HG02870 (cell line): ENCODE results near the gene GALNT2.

Source experiments
- ATAC-seq: cut with Tn5 transposase; IDR thresholded peaks from one replicate; pipeline ENCODE4 v1.9.1; 2021; ENCODE audit warnings: mild to moderate bottlenecking, moderate library complexity; ENCODE audit not compliant: unreplicated experiment

The GALNT2 gene

DNA sequence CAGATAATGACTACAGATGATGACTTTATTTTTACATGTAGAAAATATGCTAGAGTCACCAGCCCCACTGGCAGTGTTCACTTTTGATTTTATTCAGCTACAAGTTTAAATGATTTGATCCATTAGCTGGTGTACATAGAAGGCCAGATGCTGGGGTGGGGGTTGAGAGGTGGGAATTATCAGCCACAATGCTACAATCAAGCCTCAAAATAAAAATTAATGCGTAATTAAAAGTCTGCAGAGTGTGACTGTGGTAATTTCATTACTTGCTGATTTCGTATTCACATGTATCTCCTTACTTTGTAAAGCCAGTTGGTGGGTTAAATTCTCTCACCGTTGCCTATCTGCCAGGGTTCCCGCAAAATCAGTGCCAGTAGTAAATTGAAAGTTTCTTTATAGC lies 109.3 kb downstream of the GALNT2 start:
- no peak for ATAC-seq

DNA sequence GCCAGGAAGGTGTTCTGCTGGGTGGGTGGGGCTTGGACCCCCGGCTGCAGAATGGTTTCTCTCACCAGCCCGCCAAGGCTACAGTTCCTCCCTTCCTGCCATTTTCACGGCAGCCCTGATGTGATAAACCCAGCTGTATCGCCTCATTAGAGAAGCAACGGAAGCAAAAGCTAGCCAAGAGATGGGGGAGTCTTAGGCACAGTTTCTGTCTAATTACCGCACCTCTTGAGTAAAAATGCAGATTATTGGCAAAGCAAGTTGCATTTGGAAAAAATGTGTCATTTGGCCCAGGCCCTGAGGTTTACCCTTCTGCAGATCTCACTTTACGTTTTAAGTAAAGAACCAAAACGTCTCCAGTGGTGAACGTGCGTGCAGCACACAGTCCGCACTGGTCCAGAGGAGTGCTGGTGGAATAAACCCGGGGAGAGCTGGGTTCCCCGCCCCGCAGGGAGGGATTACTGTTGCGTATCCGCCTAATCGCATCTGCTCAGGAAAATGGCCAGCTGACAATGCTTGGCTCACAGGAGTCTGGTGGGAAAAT lies 109.9 kb downstream of the GALNT2 start:
- ATAC-seq: no peak

DNA sequence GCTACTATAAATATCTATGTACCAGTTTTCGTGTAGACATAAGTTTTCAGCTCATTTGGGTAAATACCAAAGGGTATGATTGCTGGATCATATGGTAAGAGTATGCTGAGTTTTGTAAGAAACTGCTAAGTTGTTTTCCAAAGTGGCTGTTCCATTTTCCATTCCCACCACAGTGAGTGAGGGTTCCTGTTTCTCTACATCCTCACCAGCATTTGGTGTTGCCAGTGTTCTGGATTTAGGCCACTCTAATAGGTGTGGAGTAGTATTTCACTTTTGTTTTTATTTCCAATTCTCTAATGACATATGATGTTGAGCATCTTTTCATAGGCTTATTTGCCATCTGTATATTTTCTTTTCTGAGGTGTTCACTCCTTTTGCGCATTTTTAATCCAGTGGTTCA lies 112.2 kb downstream of the GALNT2 start:
- no peak for ATAC-seq

DNA sequence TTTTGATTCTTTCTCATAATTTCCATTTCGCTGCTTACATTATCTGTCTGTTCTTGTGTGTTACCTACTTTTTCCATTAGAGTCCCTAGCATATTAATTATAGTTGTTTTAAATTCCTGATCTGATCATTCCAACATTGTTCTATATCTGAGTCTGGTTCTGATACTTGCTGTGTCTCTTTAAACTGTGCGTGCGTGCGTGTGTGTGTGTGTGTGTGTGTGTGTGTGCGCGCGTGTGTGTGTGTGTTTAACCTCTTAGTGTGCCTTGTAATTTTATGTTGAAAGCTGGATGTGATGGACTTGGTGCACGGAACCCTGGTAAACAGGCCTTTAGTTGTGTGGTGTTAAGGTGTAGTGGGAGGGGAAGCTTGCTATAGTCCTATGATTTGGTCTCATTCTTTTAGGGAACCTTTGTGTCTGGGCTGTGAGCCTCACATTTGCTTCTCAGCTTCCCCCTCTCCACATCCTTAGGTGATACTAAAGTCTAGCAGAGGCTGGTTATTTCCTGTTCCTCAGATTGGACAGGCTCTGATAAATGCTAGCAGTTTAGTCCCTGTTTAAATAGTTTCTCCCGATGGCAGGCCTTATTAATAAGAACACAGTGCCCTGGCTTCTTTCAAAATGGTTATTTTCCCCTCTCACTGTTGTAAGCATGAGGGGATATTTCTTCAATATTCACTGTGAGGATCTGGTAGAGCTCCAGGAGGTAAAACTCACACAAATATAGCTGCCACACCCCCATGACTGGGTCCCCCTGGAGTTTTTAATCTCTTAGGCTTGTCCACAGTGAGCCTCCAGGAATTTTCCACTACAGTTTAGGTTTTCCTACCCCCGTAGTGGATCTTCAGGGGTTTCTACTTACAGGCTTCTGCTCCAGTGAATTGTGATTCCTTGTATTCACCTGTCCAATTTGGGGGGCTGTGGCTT lies 118.3 kb downstream of the GALNT2 start:
- no peak for ATAC-seq

DNA sequence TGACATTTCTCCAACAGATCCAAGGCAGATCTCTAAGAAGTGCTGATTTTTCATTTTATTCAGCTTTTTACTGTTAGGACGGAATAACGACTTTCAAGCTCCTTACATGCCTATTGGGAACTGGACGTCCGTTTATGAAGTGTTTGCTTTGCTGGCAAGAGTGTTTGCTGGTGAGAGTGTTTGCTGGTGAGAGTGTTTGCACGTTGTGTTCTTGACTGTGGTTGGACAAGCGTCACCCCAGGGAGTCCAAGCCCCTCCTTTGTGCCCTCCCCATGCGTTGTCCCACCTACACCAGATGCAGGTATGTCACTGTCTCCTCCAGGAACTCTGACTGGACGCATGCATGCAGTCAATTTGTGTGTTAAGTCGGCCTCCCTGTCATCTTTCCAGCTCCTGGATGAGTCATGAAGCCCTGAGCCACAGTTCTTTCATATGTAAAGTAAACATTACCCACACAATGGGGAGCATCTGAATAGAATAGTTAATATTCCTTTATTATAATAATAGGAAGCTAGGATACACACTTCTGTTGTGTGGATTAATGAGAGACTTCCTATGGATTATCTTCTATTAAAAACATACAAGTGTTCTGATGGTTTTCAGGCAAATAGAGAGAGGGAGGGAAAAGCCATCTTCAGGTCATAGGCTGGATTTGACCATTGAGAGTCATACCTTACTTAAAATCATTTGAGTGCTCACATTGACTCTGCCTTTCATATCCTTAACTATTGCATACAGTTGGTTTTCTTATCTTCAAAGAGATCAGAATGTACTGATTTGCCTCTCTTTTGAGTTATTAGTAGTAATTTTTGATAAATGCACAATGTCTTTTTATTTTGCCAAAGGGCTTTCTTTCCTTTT lies 119.2 kb downstream of the GALNT2 start:
- no peak for ATAC-seq

DNA sequence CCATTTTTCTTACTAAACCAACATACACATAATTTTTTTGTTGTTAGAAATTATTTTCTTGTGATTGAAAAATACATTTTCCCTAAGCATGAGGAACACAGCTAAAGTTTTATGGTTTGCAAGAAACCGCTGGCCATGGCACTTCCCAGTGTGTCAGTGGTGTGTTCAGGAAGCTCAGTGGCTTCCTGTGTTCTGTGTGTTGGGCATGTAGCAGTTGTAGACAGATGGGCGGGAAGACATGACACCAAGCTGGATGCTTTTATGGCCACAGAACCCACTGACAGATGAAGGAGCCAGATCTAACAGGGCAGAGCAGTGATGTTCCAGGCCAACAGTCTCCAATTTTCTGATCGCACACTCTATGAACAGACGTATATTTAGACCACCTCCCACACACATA lies 119.8 kb downstream of the GALNT2 start:
- no peak for ATAC-seq

DNA sequence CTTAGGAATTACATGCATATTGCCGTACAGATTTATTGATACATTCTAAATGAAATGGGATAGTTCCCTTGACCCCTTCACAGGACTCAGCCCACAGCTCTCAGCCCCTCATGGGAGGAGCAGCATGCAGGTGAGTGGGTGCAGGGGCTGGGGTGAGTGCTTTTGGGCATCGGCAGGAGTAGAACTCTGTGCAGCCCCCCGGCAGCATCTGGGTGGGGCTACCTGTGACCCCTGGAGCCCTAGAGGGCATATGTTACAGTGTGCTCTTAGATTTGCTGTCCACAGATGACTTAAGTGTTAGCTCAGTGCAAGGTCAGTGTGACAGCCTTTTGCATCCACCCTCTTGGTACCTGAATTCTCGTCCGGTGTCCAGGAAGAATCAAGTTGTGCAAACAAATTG lies 120.3 kb downstream of the GALNT2 start:
- ATAC-seq: no peak

DNA sequence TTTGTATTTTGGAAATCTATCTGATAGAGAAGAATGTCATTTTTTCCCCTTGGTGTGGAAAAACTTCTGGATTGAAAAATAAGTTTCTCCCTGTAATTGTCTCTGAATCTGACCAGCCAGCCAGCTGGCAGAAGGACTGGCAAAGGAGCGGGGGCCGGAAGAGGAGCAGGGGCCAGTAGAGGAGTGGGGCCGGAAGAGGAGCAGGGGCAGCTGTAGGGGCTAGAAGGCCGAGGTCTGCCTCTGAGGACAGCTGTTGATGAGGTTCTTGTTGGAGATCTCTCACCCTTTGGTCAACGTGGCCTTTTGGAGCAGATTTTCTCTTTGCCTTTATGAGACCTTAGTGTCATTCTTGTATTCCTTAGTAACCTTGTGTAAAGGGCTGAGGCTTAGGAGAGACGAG lies 121.8 kb downstream of the GALNT2 start:
- no peak for ATAC-seq

DNA sequence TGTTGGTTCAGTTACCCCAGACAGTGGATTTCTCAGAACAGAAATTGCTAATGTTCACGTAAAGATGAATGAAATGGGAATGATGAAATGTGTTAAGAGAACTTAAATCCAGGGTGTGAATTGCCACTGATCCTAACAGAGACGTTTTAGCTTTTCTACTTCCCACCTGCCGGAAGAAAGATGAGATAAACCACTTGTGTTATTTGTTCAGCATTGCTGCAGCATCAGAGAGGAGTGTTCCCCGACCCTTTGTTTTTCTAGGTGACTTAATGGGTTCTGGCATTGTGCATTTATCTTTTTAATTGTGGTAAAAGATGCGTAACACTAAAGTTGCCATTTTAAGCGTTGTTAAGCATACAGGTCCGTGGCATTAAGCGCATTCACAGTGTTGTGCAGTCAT lies 122.3 kb downstream of the GALNT2 start:
- no peak for ATAC-seq

DNA sequence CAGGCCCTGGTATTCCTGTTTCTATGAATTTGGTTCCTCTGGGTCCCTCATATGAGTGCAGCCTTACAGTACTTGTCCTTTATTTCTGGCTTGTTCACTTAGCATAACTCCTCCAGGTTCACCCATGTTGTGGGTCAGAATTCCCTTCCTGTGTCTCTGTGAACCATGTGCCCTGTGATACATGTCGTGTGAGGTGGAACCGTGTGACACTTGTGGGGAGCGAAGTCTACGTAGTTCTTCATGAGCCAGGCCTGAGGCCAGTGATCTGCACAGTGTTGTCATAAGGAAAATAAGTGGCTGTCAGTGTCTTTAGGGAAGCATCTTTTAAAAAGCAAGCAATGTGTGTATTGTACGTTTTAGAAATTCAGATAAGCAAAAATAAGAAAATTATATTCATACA lies 122.8 kb downstream of the GALNT2 start:
- no peak for ATAC-seq

DNA sequence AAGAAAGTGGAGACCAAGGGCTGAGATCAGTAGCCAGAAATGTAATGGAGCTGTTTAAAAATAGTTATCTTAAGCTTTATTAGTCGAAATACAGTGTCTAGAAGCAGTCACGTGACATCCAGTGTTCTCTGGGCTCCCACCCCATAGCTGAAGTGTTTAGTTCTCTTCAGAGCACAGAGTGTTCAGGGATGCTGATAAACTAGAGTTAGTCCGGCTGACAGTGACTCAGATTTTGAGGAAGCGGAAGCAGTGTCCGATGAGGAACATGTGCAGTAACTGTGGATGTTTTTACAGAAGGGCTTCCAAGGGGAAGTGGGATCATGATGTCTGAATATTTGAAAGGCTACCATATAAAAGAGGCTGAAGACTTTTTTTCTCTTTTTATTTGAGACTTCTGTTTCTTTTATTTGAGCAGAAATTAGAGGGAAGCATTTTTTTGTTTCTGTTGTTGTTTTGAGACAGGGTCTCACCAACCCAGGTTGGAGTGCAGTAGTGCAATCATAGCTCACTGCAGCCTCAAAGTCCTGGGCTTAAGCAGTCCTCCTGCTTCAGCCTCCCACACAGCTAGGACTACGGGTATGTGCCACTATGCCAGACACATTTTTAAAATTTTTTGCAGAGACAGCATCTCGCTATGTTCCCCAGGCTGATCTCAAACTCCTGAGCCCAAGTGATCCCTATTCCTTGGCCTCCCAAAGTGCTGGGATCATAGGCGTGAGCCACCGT lies 124.2 kb downstream of the GALNT2 start:
- no peak for ATAC-seq

DNA sequence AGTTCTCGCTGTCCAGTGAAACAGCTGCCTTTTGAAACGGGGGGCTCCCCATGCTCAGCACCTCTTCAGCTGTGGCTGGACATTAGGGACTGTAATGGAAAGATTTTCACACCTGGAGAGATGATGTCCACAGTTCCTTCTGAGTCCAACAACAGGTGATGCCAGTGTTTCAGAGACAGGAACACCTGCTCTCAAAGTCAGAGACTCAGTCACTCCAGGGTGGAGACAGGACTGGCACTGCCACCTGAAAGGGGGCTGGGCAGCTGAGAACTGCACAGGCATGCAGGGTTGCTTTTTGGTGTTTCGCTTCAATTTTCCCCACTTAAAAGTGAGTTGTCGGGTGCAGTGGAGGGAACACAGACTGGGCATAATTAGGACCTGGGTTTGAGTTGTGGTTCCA lies 124.8 kb downstream of the GALNT2 start:
- ATAC-seq: no peak

DNA sequence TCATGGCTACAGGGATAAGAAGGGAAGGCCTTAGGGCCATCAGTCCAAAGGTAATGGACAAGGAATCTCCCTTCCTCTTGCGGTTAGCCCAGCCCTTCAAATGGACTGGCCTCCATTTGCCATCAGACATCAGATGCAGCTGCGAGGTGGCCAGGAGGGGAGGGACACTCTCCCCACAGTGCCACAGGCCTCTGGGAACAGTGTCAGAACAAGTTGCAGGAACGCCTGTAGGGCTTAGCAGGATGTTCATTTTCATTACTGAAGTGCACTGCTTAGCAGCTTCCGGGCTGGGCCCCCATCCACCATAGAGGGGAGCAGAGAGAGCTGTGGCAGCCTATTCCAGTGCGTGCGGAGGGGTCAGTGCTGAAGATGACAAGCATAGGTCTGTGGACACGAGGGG lies 127.5 kb downstream of the GALNT2 start:
- ATAC-seq: no peak

DNA sequence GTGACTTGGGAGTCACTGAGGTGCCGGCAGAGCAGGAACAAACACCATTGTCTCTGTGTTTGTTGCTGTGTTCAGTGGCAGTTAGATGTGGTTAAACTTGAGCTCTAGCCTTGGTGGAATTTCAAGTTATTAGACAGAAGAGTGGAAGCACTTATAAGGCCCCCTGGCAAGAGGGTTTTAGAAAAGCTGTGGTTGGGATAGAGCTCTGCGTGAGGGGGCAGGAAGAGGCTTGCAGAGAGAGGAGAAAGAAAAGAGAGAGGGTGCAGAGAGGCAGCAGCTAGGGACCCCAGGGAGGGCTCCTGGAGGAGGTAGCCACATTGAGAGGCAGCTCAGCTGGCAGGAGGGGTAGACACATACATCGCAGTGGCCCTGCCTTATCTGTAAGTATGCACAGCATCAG lies 128.2 kb downstream of the GALNT2 start:
- ATAC-seq: no peak

DNA sequence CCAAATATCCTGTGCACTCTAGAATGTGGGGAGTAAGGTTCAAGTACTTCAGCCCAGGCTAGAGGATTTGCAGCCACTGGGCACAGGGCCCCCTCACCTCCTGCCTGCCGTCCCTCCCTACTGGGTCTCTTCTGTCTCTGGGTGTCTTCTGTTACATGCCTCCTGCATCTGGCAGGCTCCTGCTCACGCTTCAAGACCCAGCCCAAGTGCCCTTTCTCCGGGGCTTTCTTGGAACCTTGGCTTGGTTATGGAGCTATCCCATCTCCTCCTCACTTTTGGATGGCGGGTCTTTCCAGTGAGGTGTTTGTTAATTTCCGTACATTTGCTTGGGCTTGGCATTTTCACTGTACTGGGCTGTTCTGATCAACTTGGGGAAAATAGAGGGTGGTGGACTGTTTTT lies 129.0 kb downstream of the GALNT2 start:
- no peak for ATAC-seq

DNA sequence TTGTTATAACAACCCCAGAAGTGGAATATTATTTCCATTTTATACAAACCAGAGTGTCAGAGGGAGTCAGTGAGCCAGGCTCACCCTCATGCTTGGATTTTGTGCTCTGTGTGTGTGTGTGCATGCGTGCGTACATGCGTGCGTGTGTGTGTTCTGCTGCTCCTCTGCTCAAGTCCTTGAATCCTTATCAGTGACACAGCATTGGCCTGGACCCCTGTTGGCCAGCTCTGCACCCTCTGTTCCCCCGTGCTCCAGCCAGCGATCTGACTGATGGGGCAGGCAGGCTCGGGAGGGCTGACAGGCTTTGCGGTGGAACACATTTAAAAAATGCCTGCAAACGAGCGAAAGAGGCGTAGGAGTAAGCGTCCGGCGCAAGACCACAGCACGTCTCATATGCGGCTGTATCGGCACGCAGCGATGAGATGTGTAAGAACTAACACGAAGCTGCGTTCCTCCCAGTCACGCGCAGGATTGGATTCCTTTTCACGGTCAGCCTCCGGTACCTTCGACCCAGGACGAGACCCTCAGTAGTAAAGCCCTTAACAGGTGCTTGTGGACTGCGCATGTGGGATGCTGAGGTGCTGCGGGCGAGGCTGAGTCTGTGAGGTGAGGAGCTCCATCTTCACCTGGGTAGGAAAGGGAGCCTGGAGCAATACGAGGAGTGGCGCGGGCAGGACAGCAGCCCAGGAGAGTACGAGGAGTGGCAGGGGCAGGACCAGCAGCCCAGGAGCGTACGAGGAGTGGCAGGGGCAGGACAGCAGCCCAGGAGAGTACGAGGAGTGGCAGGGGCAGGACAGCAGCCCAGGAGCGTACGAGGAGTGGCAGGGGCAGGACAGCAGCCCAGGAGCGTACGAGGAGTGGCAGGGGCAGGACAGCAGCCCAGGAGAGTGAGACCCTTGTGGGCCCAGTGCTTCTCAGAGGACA lies 130.9 kb downstream of the GALNT2 start:
- no peak for ATAC-seq

DNA sequence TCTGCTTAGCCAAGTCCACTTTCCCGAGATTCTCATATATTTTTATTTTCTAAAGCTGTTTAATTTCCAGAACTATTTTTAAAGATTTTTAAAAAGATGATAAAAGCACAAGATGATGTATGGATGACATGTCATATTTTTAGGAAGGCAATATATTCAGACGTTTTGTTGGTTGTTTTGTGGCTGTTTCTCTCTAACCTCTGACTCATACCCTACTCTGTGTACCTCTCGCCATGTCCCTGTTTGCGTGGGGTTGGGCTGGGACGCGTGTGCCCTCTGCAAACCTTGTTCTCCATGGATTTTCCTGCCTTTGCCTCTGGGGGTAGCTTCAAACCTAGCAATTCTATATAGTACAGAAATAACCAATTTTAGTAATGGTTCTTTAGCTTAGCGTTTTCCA lies 132.0 kb downstream of the GALNT2 start:
- ATAC-seq: no peak

DNA sequence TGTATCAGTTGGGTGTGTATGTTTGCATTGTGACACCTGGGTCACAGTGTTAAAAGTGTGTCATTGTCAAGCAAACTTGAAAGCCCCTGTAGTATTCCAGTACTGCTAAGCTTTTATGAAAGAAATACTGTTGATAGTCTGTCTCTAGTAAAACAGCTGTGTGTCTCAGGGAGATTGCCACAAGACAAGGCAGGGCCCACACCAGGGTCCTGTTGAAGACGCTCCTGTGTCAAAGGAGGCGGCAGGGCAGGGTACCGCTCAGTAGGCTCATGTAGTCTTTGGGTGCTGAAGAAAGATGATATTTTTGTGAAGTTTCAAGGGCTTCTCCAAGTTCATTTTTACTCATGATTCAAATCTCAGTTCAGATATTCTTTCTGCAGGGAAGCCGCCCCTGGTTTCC lies 132.5 kb downstream of the GALNT2 start:
- ATAC-seq: no peak

DNA sequence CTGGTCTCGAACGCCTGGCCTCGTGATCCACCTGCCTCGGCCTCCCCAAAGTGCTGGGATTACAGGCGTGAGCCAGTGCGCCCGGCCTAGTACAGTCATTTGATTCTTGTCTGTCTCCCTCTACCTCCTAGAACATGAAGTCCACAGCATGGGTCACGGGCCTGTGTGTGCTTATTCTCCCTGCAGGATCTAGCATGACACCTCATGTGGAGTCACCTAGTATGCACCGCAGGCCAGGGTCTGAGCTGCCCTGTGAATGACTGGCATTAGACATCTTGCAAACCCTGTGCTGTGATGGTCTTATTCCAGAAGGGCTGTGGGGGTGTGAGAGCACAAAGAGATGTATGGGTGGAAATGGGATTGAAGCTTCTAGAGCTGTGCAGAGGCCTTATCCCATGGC lies 133.2 kb downstream of the GALNT2 start:
- no peak for ATAC-seq

DNA sequence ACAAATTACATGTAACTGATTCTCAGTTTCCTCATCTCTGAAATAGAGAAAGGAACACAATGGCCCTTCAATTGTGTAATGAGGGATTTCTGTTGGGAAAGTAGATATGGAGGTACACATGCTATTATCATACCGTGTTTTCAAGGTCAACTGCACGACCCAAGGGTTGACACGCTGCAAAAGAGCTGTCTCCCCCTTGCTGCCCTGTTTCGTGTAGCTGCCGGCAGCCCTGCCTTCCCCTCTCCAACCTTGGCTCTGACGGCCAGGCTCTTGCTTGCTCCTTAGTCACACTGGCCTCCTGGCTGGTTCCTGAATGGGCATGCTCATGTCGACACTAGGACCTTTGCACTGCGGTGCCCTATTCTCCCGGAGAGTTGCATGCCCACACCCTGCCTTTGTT lies 134.4 kb downstream of the GALNT2 start:
- no peak for ATAC-seq
